Mesenchymal stem cell (in vitro differentiated cells and primary cell): ENCODE data around the gene CENPP.

Experiments
- DNase-seq: peaks from one replicate; pipeline ENCODE4 v3.0.0-alpha.2; 2013
- H2AFZ ChIP-seq: one replicate; pipeline ENCODE4 v1.6.1; 2013; ENCODE audit warnings: low read depth, mild to moderate bottlenecking, control low read depth, inconsistent platforms, low read length, moderate library complexity
- H2AK5ac ChIP-seq: 2 replicates; pipeline ENCODE4 v1.6.1; 2013; ENCODE audit warnings: low read length, moderate library complexity, mild to moderate bottlenecking, inconsistent platforms; ENCODE audit not compliant: severe bottlenecking
- H2BK120ac ChIP-seq: one replicate; pipeline ENCODE4 v1.6.1; 2013; ENCODE audit warnings: low read depth, mild to moderate bottlenecking, inconsistent platforms, low read length, moderate library complexity
- H2BK12ac ChIP-seq, 2 experiments: one replicate each; pipeline ENCODE4 v1.6.1; 2013; ENCODE audit warnings: inconsistent platforms in 2 of 2, low read length in 2 of 2, mild to moderate bottlenecking in 2 of 2, moderate library complexity in 2 of 2, control low read depth in 1 of 2
- H2BK15ac ChIP-seq: one replicate; pipeline ENCODE4 v1.6.1; 2013; ENCODE audit warnings: mild to moderate bottlenecking, low read depth, inconsistent platforms; ENCODE audit not compliant: poor library complexity, severe bottlenecking
- H2BK5ac ChIP-seq: 2 replicates; pipeline ENCODE4 v1.6.1; 2013; ENCODE audit warnings: low read depth, mild to moderate bottlenecking, low read length, control low read depth, inconsistent platforms; ENCODE audit not compliant: poor library complexity, severe bottlenecking
- H3K14ac ChIP-seq, 2 experiments: one replicate each; pipeline ENCODE4 v1.6.1; 2013; ENCODE audit warnings: inconsistent platforms in 2 of 2, low read length in 2 of 2, control low read depth in 1 of 2, mild to moderate bottlenecking in 1 of 2, moderate library complexity in 1 of 2
- H3K18ac ChIP-seq, 2 experiments: one replicate each; pipeline ENCODE4 v1.6.1; 2013; ENCODE audit warnings: inconsistent platforms in 2 of 2, low read length in 2 of 2, control low read depth in 1 of 2, low read depth in 1 of 2, mild to moderate bottlenecking in 1 of 2
- H3K23ac ChIP-seq, 2 experiments: one replicate each; pipeline ENCODE4 v1.6.1; 2013; ENCODE audit warnings: inconsistent platforms in 2 of 2, low read length in 2 of 2, mild to moderate bottlenecking in 2 of 2, moderate library complexity in 2 of 2, control low read depth in 1 of 2
- H3K27ac ChIP-seq: 2 replicates; pipeline ENCODE4 v1.5.1; 2013; ENCODE audit warnings: mild to moderate bottlenecking, moderate library complexity, low read length, control low read depth, inconsistent platforms; ENCODE audit not compliant: poor library complexity, severe bottlenecking
- H3K27me3 ChIP-seq, 2 experiments: 2 replicates each; pipeline versions ENCODE4 v1.6.1 to v1.7.0; 2013; ENCODE audit warnings: low read length in 2 of 2, mild to moderate bottlenecking in 2 of 2, moderate library complexity in 2 of 2, control low read depth in 1 of 2, inconsistent platforms in 1 of 2; ENCODE audit not compliant: control insufficient read depth in 1 of 2, insufficient read depth in 1 of 2
- H3K36me3 ChIP-seq, 2 experiments: 2 replicates each; pipeline versions ENCODE4 v1.6.1 to v1.7.0; 2013; ENCODE audit warnings: low read length in 2 of 2, control low read depth in 1 of 2, inconsistent platforms in 1 of 2, low read depth in 1 of 2, mild to moderate bottlenecking in 1 of 2; ENCODE audit not compliant: insufficient read depth in 2 of 2, control insufficient read depth in 1 of 2
- H3K4ac ChIP-seq, 2 experiments: one replicate each; pipeline ENCODE4 v1.6.1; 2013; ENCODE audit warnings: inconsistent platforms in 2 of 2, low read length in 2 of 2, mild to moderate bottlenecking in 2 of 2, moderate library complexity in 2 of 2, control low read depth in 1 of 2, low read depth in 1 of 2
- H3K4me1 ChIP-seq: 2 replicates; pipeline ENCODE4 v1.6.1; 2013; ENCODE audit warnings: low read depth, low read length, control low read depth; ENCODE audit not compliant: control insufficient read depth, insufficient read depth
- H3K4me2 ChIP-seq: 2 replicates; pipeline ENCODE4 v1.6.1; 2013; ENCODE audit warnings: low read length, mild to moderate bottlenecking, inconsistent platforms; ENCODE audit not compliant: poor library complexity, severe bottlenecking
- H3K4me3 ChIP-seq, 2 experiments: 2 replicates each; pipeline versions ENCODE4 v1.5.1 to v1.7.0; 2013; ENCODE audit warnings: low read length in 2 of 2, mild to moderate bottlenecking in 2 of 2, control low read depth in 1 of 2, low read depth in 1 of 2; ENCODE audit not compliant: insufficient read depth in 1 of 2
- H3K79me1 ChIP-seq: replicated peaks from 2 replicates; pipeline ENCODE4 v1.6.1; 2013; ENCODE audit warnings: mild to moderate bottlenecking, control low read depth, low read length, inconsistent platforms; ENCODE audit not compliant: poor library complexity, severe bottlenecking
- H3K9ac ChIP-seq: 2 replicates; pipeline ENCODE4 v1.7.0; 2013; ENCODE audit warnings: mild to moderate bottlenecking, low read length, moderate library complexity
- H3K9me3 ChIP-seq: 2 replicates; pipeline ENCODE4 v1.7.0; 2013; ENCODE audit warnings: mild to moderate bottlenecking, low read length; ENCODE audit not compliant: control insufficient read depth
- H4K8ac ChIP-seq: one replicate; pipeline ENCODE4 v1.6.1; 2013; ENCODE audit warnings: inconsistent platforms, mild to moderate bottlenecking, low read length, moderate library complexity
- H4K91ac ChIP-seq: one replicate; pipeline ENCODE4 v1.6.1; 2013; ENCODE audit warnings: mild to moderate bottlenecking, low read length, inconsistent platforms
- WGBS: methylation state at CpG from one replicate; pipeline ENCODE4 v1.1.7; 2013; ENCODE audit warnings: mixed read lengths; 5-methylcytosine and 5-hydroxymethylcytosine counted together

CENPP gene

GRCh38 chr9:92524881-92525280, 199.1 kb downstream of the CENPP start:
- Histone ChIP-seq H3K4me1 (no peaks in the 10 kb centered on the region), H2AK5ac (no peak overlapping the region), H2BK5ac (no peak overlapping the region), H3K36me3 (peaks cover 0 to 4% of the 10 kb centered on the region in 2 experiments), H3K18ac (no peak overlapping the region), H3K14ac (no peak overlapping the region), H3K27ac (no peak overlapping the region), H2BK12ac (no peak overlapping the region), H2BK15ac (no peak overlapping the region), H3K23ac (no peak overlapping the region), H3K4me3 (no peak overlapping the region), H4K91ac (no peak overlapping the region), H3K79me1 (no peaks in the 10 kb centered on the region), H3K4me2 (no peak overlapping the region), H4K8ac (no peak overlapping the region), H3K4ac (no peak overlapping the region), H3K27me3 (no peaks in the 10 kb centered on the region), H3K9me3 (no peaks in the 10 kb centered on the region), H3K9ac (no peak overlapping the region), H2AFZ (no peak overlapping the region), H2BK120ac (no peak overlapping the region)
- DNase-seq = no peak
- 100% methylated on average over 1 of the region's 1 CpG for WGBS

GRCh38 chr9:92525306-92525705, 199.6 kb downstream of the CENPP start:
- Histone ChIP-seq H3K23ac (no peak overlapping the region), H3K79me1 (no peaks in the 10 kb centered on the region), H3K36me3 (no peaks in the 10 kb centered on the region), H2AK5ac (no peak overlapping the region), H3K9me3 (no peaks in the 10 kb centered on the region), H4K91ac (no peak overlapping the region), H2BK12ac (no peak overlapping the region), H4K8ac (no peak overlapping the region), H3K4me3 (no peak overlapping the region), H3K18ac (no peak overlapping the region), H2BK15ac (no peak overlapping the region), H3K4me2 (no peak overlapping the region), H2AFZ (no peak overlapping the region), H3K27ac (no peak overlapping the region), H3K14ac (no peak overlapping the region), H2BK5ac (no peak overlapping the region), H2BK120ac (no peak overlapping the region), H3K4ac (no peak overlapping the region), H3K4me1 (no peaks in the 10 kb centered on the region), H3K9ac (no peak overlapping the region), H3K27me3 (no peaks in the 10 kb centered on the region)
- 80% methylated on average over 4 of the region's 5 CpGs for WGBS
- DNase-seq = peak; percentile 73

GRCh38 chr9:92527291-92527828, 201.6 kb downstream of the CENPP start:
- WGBS = 100% methylated on average over 1 of the region's 2 CpGs
- DNase-seq = no peak
- no peak overlapping the region for H3K23ac ChIP-seq

GRCh38 chr9:92527832-92528521, 202.2 kb downstream of the CENPP start:
- Histone ChIP-seq H3K23ac (no peak overlapping the region), H3K4me1 (no peaks in the 10 kb centered on the region), H3K4me3 (no peak overlapping the region), H3K36me3 (no peaks in the 10 kb centered on the region), H3K27me3 (no peaks in the 10 kb centered on the region), H2AK5ac (no peak overlapping the region), H2BK120ac (no peak overlapping the region), H3K9me3 (no peaks in the 10 kb centered on the region), H2BK15ac (no peak overlapping the region), H3K79me1 (no peaks in the 10 kb centered on the region), H4K91ac (no peak overlapping the region), H3K9ac (no peak overlapping the region), H2BK5ac (no peak overlapping the region), H4K8ac (no peak overlapping the region), H2AFZ (no peak overlapping the region), H2BK12ac (no peak overlapping the region), H3K14ac (no peak overlapping the region), H3K27ac (no peak overlapping the region), H3K4ac (no peak overlapping the region), H3K4me2 (no peak overlapping the region), H3K18ac (no peak overlapping the region)
- WGBS = 79% methylated on average over 4 of the region's 4 CpGs
- no peak for DNase-seq

More at GRCh38 chr9:92527291-92527828, 201.6 kb downstream of the CENPP start:
- H4K91ac ChIP-seq = no peak overlapping the region
- no peak overlapping the region for H3K18ac ChIP-seq
- H2BK120ac ChIP-seq = no peak overlapping the region
- no peak overlapping the region for H2BK12ac ChIP-seq
- H3K9me3 ChIP-seq = no peaks in the 10 kb centered on the region
- H2AK5ac ChIP-seq = no peak overlapping the region
- H4K8ac ChIP-seq = no peak overlapping the region
- H3K4me2 ChIP-seq = no peak overlapping the region
- H2BK5ac ChIP-seq = no peak overlapping the region
- H3K4me1 ChIP-seq = no peaks in the 10 kb centered on the region
- H2AFZ ChIP-seq = no peak overlapping the region
- no peak overlapping the region for H3K27ac ChIP-seq
- H3K27me3 ChIP-seq = no peaks in the 10 kb centered on the region
- no peak overlapping the region for H3K9ac ChIP-seq
- no peaks in the 10 kb centered on the region for H3K79me1 ChIP-seq
- H3K4ac ChIP-seq = no peak overlapping the region
- H2BK15ac ChIP-seq = no peak overlapping the region
- H3K36me3 ChIP-seq = no peaks in the 10 kb centered on the region
- H3K14ac ChIP-seq = no peak overlapping the region
- H3K4me3 ChIP-seq = no peak overlapping the region
